ENCODE data around the gene USP2.

DNA sequence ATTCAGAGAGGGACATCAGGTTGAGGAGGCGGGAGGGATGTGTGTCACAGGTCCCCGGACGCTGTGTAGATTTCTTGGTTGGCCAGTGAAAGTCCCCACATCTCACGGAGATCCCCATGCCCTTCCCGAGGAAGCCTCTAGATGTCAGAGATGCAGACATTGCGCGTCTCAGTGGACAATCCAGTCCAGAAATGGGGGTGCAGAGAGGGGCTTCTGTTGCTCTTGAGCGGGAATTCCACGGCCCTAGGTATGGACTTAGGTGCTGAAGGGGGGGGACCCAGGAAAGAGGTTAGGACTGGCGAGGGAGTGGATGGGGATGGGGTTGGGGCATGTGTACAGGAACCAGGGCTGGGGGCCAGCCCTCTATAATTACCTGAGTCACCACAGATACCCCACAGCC is 34.5 kb upstream of the USP2 start:
- TF ChIP-seq, protein P1, sequence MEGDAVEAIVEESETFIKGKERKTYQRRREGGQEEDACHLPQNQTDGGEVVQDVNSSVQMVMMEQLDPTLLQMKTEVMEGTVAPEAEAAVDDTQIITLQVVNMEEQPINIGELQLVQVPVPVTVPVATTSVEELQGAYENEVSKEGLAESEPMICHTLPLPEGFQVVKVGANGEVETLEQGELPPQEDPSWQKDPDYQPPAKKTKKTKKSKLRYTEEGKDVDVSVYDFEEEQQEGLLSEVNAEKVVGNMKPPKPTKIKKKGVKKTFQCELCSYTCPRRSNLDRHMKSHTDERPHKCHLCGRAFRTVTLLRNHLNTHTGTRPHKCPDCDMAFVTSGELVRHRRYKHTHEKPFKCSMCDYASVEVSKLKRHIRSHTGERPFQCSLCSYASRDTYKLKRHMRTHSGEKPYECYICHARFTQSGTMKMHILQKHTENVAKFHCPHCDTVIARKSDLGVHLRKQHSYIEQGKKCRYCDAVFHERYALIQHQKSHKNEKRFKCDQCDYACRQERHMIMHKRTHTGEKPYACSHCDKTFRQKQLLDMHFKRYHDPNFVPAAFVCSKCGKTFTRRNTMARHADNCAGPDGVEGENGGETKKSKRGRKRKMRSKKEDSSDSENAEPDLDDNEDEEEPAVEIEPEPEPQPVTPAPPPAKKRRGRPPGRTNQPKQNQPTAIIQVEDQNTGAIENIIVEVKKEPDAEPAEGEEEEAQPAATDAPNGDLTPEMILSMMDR (IDR thresholded peaks at IDR 0.05): no peak
- no peak for TF ChIP-seq EP300 (IDR thresholded peaks at IDR 0.05)
